Esophagus muscularis mucosa (tissue), 4 donors: ENCODE data around the gene C1QTNF1. TPM values are rescaled to one million over a fixed set of nuclear protein-coding genes. Genes with fewer than 3 reads are reported as not detected.
"Not testable (repeated sequence)": the region's sequence is repeated elsewhere in the genome, so short reads cannot be mapped to it uniquely, and the experiment has no call there.

Experiments
- DNase-seq: peaks from one replicate; pipeline ENCODE4 v3.0.0-alpha.2; 2017; ENCODE audit errors: extremely low spot score
- H3K27ac ChIP-seq, 4 donors: fragments of 200-600 bp; sonication (generic); replicated peaks in 1 of 4; 1 replicate in 3 of 4; 2 replicates in 1 of 4; pipeline ENCODE4 v1.5.1; 2016 to 2019; ENCODE audit warnings: mild to moderate bottlenecking in 1 of 4
- H3K27me3 ChIP-seq, 4 donors: fragments of 200-600 bp; sonication (generic); one replicate each; pipeline versions ENCODE4 v1.5.1 to v1.6.0; 2016 to 2019
- H3K36me3 ChIP-seq, 4 donors: fragments of 200-600 bp; sonication (generic); one replicate each; pipeline ENCODE4 v1.5.1; 2016 to 2019
- H3K4me1 ChIP-seq, 4 donors: fragments of 200-600 bp; sonication (generic); one replicate each; pipeline ENCODE4 v1.5.1; 2016 to 2019
- H3K4me3 ChIP-seq, 4 donors: fragments of 200-600 bp; sonication (generic); 1 replicate in 2 of 4; 2 replicates in 2 of 4; pipeline ENCODE4 v1.5.1; 2016 to 2019; ENCODE audit warnings: mild to moderate bottlenecking in 4 of 4, moderate library complexity in 1 of 4
- H3K9me3 ChIP-seq, 4 donors: fragments of 200-600 bp; sonication (generic); 1 replicate in 3 of 4; 2 replicates in 1 of 4; pipeline ENCODE4 v1.5.1; 2016 to 2019
- EP300 ChIP-seq: sonication (generic); formaldehyde crosslinking; IDR thresholded peaks from one replicate; pipeline ENCODE4 v1.6.1; 2017; ENCODE audit warnings: antibody characterized with exemption
- POLR2A ChIP-seq: fragments of 450-650 bp; IDR thresholded peaks from one replicate; pipeline ENCODE4 v1.6.1; 2017; ENCODE audit warnings: antibody characterized with exemption, moderate library complexity, mild to moderate bottlenecking, low read depth
- POLR2AphosphoS5 ChIP-seq, 2 donors: sonication (generic); formaldehyde crosslinking; IDR thresholded peaks; one replicate each; pipeline ENCODE4 v1.6.1; 2017; ENCODE audit warnings: antibody characterized with exemption in 2 of 2
- WGBS: methylation state at CpG from one replicate; pipeline ENCODE4 v1.1.5; 2018; 5-methylcytosine and 5-hydroxymethylcytosine counted together
- intact Hi-C: fragments of 100-400 bp; cut with DNase I; formaldehyde crosslinking; loops from one replicate; pipeline ENCODE4 v1.15.1; 2023
- total RNA-seq, 4 donors: library from RNA; depleted of rRNA; stranded (reverse); fragments of >200 nt; gene quantifications; one replicate each; pipeline versions ENCODE4 v1.1.0 to v1.2.1, GENCODE V29; 2016
- TF ChIP-seq, protein P1 (sequence below), 3 experiments: fragments of 200-600 bp in 2 of 3; fragments of 450-650 bp in 1 of 3; sonication (generic) in 2 of 3; IDR thresholded peaks; one replicate each; pipeline ENCODE4 v1.5.1; 2017 to 2019; ENCODE audit warnings: antibody characterized with exemption in 3 of 3, mild to moderate bottlenecking in 2 of 3, moderate library complexity in 1 of 3

C1QTNF1 gene
- total RNA-seq, 4 donors from 2014 or later: 31.1 to 115 (median 70.4) TPM

DNA sequence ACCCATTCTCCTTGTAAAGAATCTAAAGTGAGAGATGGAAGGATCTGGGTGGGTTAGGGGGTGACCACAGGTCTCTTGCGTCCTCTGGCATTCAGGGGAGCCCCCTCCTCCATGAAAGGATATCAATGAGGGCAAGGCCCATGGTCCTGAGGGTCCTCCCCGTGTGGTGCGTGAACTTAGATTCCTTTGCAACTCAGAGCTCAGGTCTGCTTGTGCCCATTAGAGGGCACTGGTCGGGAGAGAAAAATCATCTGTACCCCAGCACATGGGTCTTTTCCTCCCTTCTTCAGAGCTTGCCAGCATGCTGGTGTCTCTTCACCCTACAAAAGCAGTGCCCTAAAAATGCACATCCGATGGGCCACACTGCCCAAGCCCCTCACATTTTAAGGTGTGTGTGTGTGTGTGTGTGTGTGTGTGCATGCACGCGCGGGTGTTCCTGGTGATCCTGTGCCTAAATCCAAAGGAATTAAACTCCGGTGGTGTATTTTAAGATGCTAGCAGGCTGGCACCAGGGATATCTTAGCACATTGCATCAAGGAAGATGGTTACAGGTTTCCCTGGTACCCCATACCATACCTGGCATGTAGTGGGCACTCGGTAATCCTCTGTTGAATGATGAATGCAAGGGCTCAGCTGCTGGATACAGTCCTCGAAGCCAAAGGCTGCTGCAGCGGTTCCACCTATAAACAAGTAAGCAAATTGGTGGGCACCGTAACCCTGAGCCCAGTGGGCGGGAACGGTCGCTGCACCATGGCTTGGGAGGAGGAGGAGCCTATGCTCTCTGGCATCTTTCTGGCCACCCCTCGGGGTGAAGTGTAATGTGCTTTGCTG lies 4.7 kb downstream of the C1QTNF1 start:
- Histone ChIP-seq H3K36me3 (peaks cover 0 to 3% (median 0%) of the 10 kb centered on the region in 4 donors), H3K9me3 (no peaks in the 10 kb centered on the region), H3K4me3 (no peak overlapping the region), H3K27me3 (peaks cover 0 to 6% (median 0%) of the 10 kb centered on the region in 4 donors), H3K27ac (peak overlapping the region; percentile 75 to 88 (median 78)), H3K4me1 (peaks cover 51 to 75% (median 62%) of the 10 kb centered on the region in 4 donors)
- WGBS: 74% methylated on average over 12 of the region's 17 CpGs
- no peak for DNase-seq
- no peak for TF ChIP-seq POLR2A
- TF ChIP-seq, protein P1, sequence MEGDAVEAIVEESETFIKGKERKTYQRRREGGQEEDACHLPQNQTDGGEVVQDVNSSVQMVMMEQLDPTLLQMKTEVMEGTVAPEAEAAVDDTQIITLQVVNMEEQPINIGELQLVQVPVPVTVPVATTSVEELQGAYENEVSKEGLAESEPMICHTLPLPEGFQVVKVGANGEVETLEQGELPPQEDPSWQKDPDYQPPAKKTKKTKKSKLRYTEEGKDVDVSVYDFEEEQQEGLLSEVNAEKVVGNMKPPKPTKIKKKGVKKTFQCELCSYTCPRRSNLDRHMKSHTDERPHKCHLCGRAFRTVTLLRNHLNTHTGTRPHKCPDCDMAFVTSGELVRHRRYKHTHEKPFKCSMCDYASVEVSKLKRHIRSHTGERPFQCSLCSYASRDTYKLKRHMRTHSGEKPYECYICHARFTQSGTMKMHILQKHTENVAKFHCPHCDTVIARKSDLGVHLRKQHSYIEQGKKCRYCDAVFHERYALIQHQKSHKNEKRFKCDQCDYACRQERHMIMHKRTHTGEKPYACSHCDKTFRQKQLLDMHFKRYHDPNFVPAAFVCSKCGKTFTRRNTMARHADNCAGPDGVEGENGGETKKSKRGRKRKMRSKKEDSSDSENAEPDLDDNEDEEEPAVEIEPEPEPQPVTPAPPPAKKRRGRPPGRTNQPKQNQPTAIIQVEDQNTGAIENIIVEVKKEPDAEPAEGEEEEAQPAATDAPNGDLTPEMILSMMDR (IDR thresholded peaks at IDR 0.05): peak in 2 of 3 experiments; percentile 11 to 29
- intact Hi-C loops: no loop called here

DNA sequence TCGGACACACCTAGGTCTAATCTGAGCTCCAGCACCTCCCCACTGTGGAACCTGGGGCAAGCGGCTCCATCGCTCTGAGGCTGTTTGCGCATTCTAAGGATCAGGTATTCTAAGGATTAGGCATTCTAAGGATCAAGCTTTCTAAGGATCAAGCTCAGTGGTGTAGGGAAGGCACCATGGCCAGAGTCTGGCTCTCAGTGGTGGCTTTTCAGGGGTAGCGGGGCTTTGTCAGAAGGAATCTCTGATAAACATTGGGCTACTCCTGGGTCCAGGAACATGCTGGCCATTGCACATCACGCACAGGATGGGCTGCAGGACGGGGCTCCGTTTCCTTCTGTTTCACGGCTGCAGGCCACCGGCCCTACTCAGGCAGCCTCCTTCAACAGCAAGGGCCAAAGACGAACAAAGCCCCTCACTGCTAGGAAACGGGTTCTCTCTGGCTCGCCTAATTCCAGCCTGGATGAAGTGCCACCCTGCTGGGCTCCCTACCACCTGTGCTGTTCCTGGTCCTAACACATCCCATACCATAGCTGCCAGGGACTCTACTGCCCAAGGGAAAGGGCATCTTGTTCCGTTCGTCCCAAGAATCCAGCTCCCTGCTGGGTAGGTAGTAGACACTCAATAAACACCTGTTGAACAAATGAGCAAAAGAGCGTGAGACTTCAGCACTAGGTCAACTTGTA lies 5.5 kb downstream of the C1QTNF1 start:
- Histone ChIP-seq H3K27me3 (peaks cover 0 to 2% (median 0%) of the 10 kb centered on the region in 4 donors), H3K4me3 (no peak overlapping the region), H3K27ac (peak overlapping the region in 1 of 4 donors; percentile 2), H3K4me1 (peaks cover 56 to 77% (median 63%) of the 10 kb centered on the region in 4 donors), H3K9me3 (no peaks in the 10 kb centered on the region), H3K36me3 (peaks cover 0 to 3% (median 0%) of the 10 kb centered on the region in 4 donors)
- TF ChIP-seq POLR2AphosphoS5 (IDR thresholded peaks at IDR 0.05): no peak
- no peak for TF ChIP-seq EP300
- TF ChIP-seq, protein P1 (IDR thresholded peaks at IDR 0.05): no peak
- TF ChIP-seq POLR2A: no peak
- no peak for DNase-seq
- 94% methylated on average over 16 of the region's 16 CpGs for WGBS
- intact Hi-C loops: no loop called here

DNA sequence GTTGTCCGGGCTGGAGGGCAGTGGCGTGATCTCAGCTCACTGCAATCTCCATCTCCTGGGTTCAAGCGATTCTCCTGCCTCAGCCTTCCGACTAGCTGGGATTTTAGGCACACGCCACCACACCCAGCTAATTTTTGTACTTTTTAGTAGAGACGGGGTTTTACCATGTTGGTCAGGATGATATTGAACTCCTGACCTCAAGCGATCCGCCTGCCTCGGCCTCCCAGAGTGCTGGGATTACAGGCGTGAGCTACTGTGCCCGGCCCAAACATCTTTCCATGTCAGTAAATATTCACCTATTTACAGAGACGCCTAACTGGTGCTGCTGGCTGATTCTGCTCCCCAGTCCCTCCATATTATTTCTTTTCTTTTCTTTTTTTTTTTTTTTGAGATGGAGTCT lies 6.7 kb downstream of the C1QTNF1 start:
- H3K4me3 ChIP-seq, H3K9me3 ChIP-seq, H3K27me3 ChIP-seq, H3K36me3 ChIP-seq, intact Hi-C loops, DNase-seq, H3K27ac ChIP-seq: not testable (repeated sequence)
- peaks cover 50 to 77% (median 60%) of the 10 kb centered on the region in 4 donors for H3K4me1 ChIP-seq
- WGBS: 93% methylated on average over 12 of the region's 12 CpGs

DNA sequence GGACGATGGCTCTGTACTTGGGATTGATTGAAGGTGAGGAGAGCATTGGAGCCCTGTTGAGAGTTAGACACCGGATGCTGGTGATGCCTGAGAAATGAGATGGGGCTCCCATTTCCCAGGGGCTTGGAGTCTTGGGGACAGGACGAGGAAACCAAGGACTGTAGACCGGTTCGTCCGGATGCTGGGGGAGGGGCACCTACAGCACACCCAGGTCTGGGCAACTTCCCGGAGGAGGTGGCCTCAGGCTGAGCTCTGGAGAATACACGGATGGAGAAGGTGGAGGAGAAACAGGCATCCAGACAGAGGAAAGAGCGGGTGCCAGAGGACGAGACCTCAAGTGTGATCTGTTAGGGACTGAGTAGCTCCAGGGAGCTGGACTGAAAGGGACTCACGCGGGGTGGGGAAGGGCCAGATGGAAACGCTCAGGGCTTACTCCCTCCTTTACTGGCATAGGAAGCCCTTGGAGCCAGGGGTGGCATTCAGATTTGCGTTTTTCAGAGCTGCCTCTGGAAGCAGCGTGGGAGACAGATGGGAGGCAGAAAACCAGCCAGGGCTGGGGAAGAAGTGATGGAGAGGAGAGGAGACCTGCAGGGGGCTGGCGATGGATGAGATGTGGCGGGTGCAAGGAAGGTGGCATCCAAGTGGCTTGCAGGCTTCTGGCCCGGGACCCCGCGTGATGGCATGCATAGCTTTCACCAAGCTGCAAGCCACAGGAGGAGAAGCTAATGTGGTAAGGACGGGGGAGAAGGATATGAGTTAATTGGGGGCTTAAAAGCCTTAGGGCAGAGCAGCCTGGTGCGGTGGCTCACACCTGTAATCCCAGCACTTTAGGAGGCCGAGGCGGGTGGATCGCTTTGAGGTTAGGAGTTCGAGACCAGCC lies 8.3 kb downstream of the C1QTNF1 start:
- no peak for TF ChIP-seq POLR2AphosphoS5 (IDR thresholded peaks at IDR 0.05)
- TF ChIP-seq EP300: no peak
- no peak for TF ChIP-seq POLR2A
- TF ChIP-seq, protein P1 (IDR thresholded peaks at IDR 0.05): no peak
- intact Hi-C loops: no loop called here

More for the DNA sequence above, 8.3 kb downstream of the C1QTNF1 start:
- Histone ChIP-seq H3K4me3 (no peak overlapping the region), H3K9me3 (no peaks in the 10 kb centered on the region), H3K27ac (no peak overlapping the region), H3K27me3 (no peaks in the 10 kb centered on the region), H3K36me3 (peaks cover 0 to 3% (median 0%) of the 10 kb centered on the region in 4 donors), H3K4me1 (peaks cover 41 to 69% (median 56%) of the 10 kb centered on the region in 4 donors)
- 92% methylated on average over 26 of the region's 26 CpGs for WGBS
- DNase-seq: no peak
